Calu3 (cell line): ENCODE data around the gene KDM3B. TPM values are rescaled to one million over a fixed set of nuclear protein-coding genes. Genes with fewer than 3 reads are reported as not detected.

Source experiments
- BruUV-seq: library from RNA; stranded (reverse); fragments of 400-500 nt; replicated peaks from 2 replicates; lab custom pipeline; 2021; lab: Mats Ljungman, UMichigan
- CTCF ChIA-PET: fragments of 300-600 bp; sonication (Branson Sonifier 250); formaldehyde crosslinking; loops from one replicate; lab custom pipeline; 2022; ENCODE audit warnings: antibody characterized with exemption; lab: Charles Lee
- DNase-seq: peaks from one replicate; pipeline ENCODE4 v3.0.0; 2022
- H3K27ac Mint-ChIP-seq: one replicate; pipeline ENCODE4 v1.8.0; 2022; ENCODE audit warnings: mixed read lengths; ENCODE audit not compliant: unreplicated experiment
- H3K27me3 Mint-ChIP-seq: one replicate; pipeline ENCODE4 v1.8.0; 2022; ENCODE audit warnings: mixed read lengths; ENCODE audit not compliant: unreplicated experiment
- H3K36me3 Mint-ChIP-seq: one replicate; pipeline ENCODE4 v1.8.0; 2022; ENCODE audit warnings: mild to moderate bottlenecking, moderate library complexity, mixed read lengths; ENCODE audit not compliant: insufficient read depth, unreplicated experiment
- H3K4me1 Mint-ChIP-seq: one replicate; pipeline ENCODE4 v1.8.0; 2022; ENCODE audit warnings: mild to moderate bottlenecking, low read depth, mixed read lengths; ENCODE audit not compliant: unreplicated experiment
- H3K4me3 Mint-ChIP-seq: one replicate; pipeline ENCODE4 v1.8.0; 2022; ENCODE audit warnings: mild to moderate bottlenecking, low read depth, moderate library complexity, mixed read lengths; ENCODE audit not compliant: unreplicated experiment
- H3K9me3 Mint-ChIP-seq: one replicate; pipeline ENCODE4 v1.8.0; 2022; ENCODE audit warnings: low read depth, mixed read lengths; ENCODE audit not compliant: unreplicated experiment
- intact Hi-C: fragments of 100-400 bp; cut with micrococcal nuclease; formaldehyde crosslinking; loops from one replicate; pipeline ENCODE4 v1.10.0; 2022; ENCODE audit not compliant: unreplicated experiment
- total RNA-seq: library from RNA; stranded (reverse); gene quantifications from 2 replicates; pipeline ENCODE4 v1.2.3, GENCODE V29; 2022
- TF ChIP-seq, protein P1 (sequence below): fragments of 200-600 bp; IDR thresholded peaks from one replicate; pipeline ENCODE4 v1.8.0; 2022; ENCODE audit warnings: antibody characterized with exemption; ENCODE audit not compliant: unreplicated experiment

Gene KDM3B
- total RNA-seq, 1 experiment from 2014 or later: 73.5 TPM

DNA sequence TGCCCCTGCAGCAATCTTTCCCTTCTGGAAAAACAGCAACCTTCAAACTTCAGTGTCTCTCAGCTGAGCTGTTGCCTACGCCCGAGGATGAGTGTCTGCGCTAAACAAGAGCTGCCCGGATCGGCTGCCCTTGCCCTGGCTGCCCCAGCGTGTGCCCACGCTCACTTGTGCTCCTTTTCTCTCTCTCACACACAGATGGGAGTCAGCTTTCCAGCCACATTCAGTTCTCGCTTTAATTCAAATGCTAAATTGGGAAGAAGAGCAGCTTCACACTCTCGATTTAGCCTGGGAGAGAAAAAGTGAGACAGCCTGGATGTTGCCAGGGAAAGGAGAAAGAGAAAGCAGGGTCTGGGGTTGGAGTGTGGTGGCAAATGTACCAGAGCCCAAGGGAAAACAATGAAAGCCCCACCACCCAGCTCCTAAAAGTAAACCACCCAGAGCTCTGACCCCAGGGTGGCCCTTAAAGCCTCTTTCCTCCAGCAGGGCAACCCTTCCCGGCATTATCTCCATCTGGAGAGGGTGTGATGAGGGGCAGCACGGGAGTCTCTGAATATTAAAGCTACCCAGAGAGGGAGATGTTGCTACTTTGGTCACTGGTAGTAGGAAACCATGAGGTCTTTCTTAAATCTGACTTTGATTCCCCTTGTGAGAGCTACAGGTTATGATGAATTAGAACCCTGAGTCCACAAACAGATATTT lies 102.9 kb downstream of the KDM3B start:
- CTCF ChIA-PET: no interaction called here
- Mint-ChIP-seq H3K4me3 (no peak overlapping the region), H3K36me3 (no peaks in the 10 kb centered on the region), H3K27ac (no peak overlapping the region), H3K4me1 (no peaks in the 10 kb centered on the region), H3K27me3 (peaks cover 69% of the 10 kb centered on the region), H3K9me3 (no peaks in the 10 kb centered on the region)
- intact Hi-C loops: no loop called here
- no TSS peak for BruUV-seq
- DNase-seq: no peak
- TF ChIP-seq, protein P1, sequence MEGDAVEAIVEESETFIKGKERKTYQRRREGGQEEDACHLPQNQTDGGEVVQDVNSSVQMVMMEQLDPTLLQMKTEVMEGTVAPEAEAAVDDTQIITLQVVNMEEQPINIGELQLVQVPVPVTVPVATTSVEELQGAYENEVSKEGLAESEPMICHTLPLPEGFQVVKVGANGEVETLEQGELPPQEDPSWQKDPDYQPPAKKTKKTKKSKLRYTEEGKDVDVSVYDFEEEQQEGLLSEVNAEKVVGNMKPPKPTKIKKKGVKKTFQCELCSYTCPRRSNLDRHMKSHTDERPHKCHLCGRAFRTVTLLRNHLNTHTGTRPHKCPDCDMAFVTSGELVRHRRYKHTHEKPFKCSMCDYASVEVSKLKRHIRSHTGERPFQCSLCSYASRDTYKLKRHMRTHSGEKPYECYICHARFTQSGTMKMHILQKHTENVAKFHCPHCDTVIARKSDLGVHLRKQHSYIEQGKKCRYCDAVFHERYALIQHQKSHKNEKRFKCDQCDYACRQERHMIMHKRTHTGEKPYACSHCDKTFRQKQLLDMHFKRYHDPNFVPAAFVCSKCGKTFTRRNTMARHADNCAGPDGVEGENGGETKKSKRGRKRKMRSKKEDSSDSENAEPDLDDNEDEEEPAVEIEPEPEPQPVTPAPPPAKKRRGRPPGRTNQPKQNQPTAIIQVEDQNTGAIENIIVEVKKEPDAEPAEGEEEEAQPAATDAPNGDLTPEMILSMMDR: no peak

DNA sequence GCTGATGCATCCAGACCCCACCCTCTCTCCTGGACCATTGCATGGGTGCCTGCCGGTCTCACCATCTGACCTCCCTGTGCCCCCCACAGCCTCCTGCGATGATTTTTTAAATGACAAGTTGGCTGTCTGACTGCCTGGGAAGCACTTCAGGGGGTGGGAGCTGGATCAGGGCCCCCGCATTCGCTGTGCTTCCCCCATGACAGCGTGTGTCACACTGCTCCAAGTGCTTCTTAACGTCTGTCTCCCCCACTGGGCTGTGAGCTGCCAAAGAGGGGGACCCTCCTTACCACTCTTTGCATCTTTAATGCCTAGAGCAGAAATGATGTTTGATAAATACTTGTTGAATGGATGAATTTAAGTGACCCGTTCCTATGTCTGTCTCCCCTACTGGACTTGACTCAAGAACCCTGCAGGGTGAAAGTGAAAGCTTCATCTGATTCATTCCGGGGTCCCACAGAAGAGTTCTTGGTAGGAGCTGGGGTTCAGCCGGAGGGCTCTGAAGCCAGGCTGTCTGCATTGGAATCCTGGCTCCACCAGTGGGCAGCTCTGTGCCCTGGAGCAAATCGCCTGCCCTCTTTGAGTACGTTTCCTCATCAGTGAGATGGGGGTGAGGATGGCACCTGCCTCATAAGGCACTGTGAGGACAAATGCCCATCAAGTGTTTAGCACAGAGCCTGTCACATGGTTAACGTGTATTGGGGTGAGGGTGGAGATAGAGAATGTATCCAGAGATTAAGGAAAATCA lies 105.2 kb downstream of the KDM3B start:
- CTCF ChIA-PET: no interaction called here
- BruUV-seq: no TSS peak
- H3K4me3 Mint-ChIP-seq: no peak overlapping the region
- TF ChIP-seq, protein P1: no peak
- no peaks in the 10 kb centered on the region for H3K36me3 Mint-ChIP-seq
- H3K27ac Mint-ChIP-seq: no peak overlapping the region
- H3K27me3 Mint-ChIP-seq: peaks cover 70% of the 10 kb centered on the region
- intact Hi-C loops: no loop called here
- DNase-seq: no peak
- no peaks in the 10 kb centered on the region for H3K9me3 Mint-ChIP-seq
- H3K4me1 Mint-ChIP-seq: no peaks in the 10 kb centered on the region

DNA sequence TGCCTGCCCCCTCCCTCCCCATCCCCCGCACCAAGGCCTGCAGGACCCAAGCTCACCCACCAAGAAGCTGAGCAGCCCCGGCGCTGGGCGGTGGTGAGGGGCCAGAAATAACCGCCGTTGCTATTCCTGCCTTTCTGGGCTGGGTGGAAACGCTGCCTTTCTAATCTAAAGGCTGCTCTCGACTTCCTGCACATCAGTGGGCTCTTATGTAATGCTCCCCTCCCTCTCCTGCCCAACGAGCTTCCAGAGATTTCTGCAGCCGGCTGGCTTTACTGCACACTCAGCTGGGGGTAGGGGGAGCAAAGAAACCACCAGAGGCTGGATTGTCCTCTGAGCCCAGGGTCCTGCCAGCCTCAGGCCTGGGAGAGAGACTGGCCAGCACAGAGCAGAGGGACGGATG lies 105.9 kb downstream of the KDM3B start:
- intact Hi-C loops: no loop called here
- no TSS peak for BruUV-seq
- Mint-ChIP-seq H3K4me1 (no peaks in the 10 kb centered on the region), H3K36me3 (peaks cover 4% of the 10 kb centered on the region), H3K27ac (no peak overlapping the region), H3K9me3 (no peaks in the 10 kb centered on the region), H3K27me3 (peaks cover 70% of the 10 kb centered on the region), H3K4me3 (no peak overlapping the region)
- CTCF ChIA-PET: no interaction called here
- TF ChIP-seq, protein P1: no peak
- no peak for DNase-seq

DNA sequence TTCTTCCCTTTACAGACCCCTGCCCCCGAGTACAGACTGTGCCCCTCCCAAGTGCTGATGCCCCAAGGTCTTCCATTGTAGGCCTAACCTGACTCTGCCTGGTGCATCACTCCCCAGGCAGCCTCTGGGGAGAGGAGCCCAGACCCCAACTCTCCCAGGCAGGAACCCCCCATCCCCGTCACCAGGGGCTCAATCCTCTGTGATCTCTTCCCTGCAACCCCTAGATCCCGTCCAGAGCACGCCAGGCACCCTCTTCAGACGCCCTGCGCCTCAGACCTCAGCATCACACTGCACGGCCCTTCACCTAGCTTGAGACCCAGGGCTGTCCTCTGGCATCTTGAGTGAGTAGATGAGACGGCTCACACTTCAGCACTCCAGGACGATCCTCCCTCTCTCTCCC lies 106.4 kb downstream of the KDM3B start:
- intact Hi-C loops: no loop called here
- no peaks in the 10 kb centered on the region for H3K4me1 Mint-ChIP-seq
- H3K4me3 Mint-ChIP-seq: no peak overlapping the region
- peaks cover 67% of the 10 kb centered on the region for H3K27me3 Mint-ChIP-seq
- CTCF ChIA-PET: no interaction called here
- BruUV-seq: no TSS peak
- DNase-seq: no peak
- peaks cover 8% of the 10 kb centered on the region for H3K36me3 Mint-ChIP-seq
- TF ChIP-seq, protein P1: no peak
- H3K27ac Mint-ChIP-seq: no peak overlapping the region
- no peaks in the 10 kb centered on the region for H3K9me3 Mint-ChIP-seq
